Left ventricle myocardium inferior (tissue), 1 donor: Measurements from ENCODE around the gene CGB5. TPM values are rescaled to one million over a fixed set of nuclear protein-coding genes. Genes with fewer than 3 reads are reported as not detected.
"Not testable (repeated sequence)": the region's sequence is repeated elsewhere in the genome, so short reads cannot be mapped to it uniquely, and the experiment has no call there.

ENCODE experiments used
- DNase-seq: peaks from one replicate; pipeline ENCODE4 v3.0.0-alpha.2; 2020
- H3K27ac ChIP-seq: fragments of 200-600 bp; replicated peaks from 2 replicates; pipeline ENCODE4 v1.8.0; 2021
- H3K27me3 ChIP-seq: fragments of 200-600 bp; 2 replicates; pipeline ENCODE4 v1.8.0; 2021; ENCODE audit warnings: low read depth
- H3K36me3 ChIP-seq: fragments of 200-600 bp; 2 replicates; pipeline ENCODE4 v1.8.0; 2021
- H3K4me1 ChIP-seq: fragments of 200-600 bp; 2 replicates; pipeline ENCODE4 v1.8.0; 2021
- H3K4me3 ChIP-seq: fragments of 200-600 bp; 2 replicates; pipeline ENCODE4 v1.8.0; 2021; ENCODE audit warnings: mild to moderate bottlenecking, moderate library complexity
- H3K9me3 ChIP-seq: fragments of 200-600 bp; replicated peaks from 2 replicates; pipeline ENCODE4 v1.8.0; 2021
- intact Hi-C: fragments of 100-400 bp; cut with micrococcal nuclease; formaldehyde crosslinking; loops from one replicate; pipeline ENCODE4 v1.11.0; 2022
- total RNA-seq: library from RNA; stranded (reverse); fragmentation: NEBNext Ultra II Directional; extraction: Animal tissue kit (Norgen Biotek cat#: 25700); gene quantifications from one replicate; pipeline ENCODE4 v1.2.1, GENCODE V29; 2021
- TF ChIP-seq, protein P1 (sequence below): fragments of 200-600 bp; IDR thresholded peaks from 2 replicates; pipeline ENCODE4 v1.8.0; 2021; ENCODE audit warnings: antibody characterized with exemption, mild to moderate bottlenecking, borderline replicate concordance
- donor health status: DM: no; HTN: yes; CAD: no; lungs with severe emphysema.

Gene CGB5
- total RNA-seq, 1 donor from 2014 or later, result not detected

- H3K9me3 ChIP-seq, result not testable (repeated sequence)
Measured at GRCh38 chr19:49050376-49051033, 6.9 kb downstream of the CGB5 start.

GRCh38 chr19:49056101-49056901 lies 12.7 kb downstream of the CGB5 start:
- intact Hi-C loops, result no loop called here
- peaks cover 22% of the 10 kb centered on the region for H3K4me1 ChIP-seq
- H3K27me3 ChIP-seq, result peaks cover 38% of the 10 kb centered on the region

More at GRCh38 chr19:49050376-49051033, 6.9 kb downstream of the CGB5 start:
- H3K4me1 ChIP-seq, H3K27me3 ChIP-seq, intact Hi-C loops, H3K27ac ChIP-seq, H3K4me3 ChIP-seq, DNase-seq, H3K36me3 ChIP-seq: not testable (repeated sequence)

GRCh38 chr19:49056902-49057596 lies 13.4 kb downstream of the CGB5 start:
- peaks cover 45% of the 10 kb centered on the region for H3K27me3 ChIP-seq
- H3K4me1 ChIP-seq, result peaks cover 22% of the 10 kb centered on the region
- H3K4me3 ChIP-seq, result peak overlapping the region; percentile 72
- H3K9me3 ChIP-seq, DNase-seq, intact Hi-C loops, H3K36me3 ChIP-seq, H3K27ac ChIP-seq: not testable (repeated sequence)

More at GRCh38 chr19:49056101-49056901, 12.7 kb downstream of the CGB5 start:
- DNase-seq, result peak; percentile 55
- Histone ChIP-seq H3K4me3 (peak overlapping the region; percentile 72), H3K36me3 (no peaks in the 10 kb centered on the region), H3K27ac (no peak overlapping the region), H3K9me3 (no peaks in the 10 kb centered on the region)
- TF ChIP-seq, protein P1, sequence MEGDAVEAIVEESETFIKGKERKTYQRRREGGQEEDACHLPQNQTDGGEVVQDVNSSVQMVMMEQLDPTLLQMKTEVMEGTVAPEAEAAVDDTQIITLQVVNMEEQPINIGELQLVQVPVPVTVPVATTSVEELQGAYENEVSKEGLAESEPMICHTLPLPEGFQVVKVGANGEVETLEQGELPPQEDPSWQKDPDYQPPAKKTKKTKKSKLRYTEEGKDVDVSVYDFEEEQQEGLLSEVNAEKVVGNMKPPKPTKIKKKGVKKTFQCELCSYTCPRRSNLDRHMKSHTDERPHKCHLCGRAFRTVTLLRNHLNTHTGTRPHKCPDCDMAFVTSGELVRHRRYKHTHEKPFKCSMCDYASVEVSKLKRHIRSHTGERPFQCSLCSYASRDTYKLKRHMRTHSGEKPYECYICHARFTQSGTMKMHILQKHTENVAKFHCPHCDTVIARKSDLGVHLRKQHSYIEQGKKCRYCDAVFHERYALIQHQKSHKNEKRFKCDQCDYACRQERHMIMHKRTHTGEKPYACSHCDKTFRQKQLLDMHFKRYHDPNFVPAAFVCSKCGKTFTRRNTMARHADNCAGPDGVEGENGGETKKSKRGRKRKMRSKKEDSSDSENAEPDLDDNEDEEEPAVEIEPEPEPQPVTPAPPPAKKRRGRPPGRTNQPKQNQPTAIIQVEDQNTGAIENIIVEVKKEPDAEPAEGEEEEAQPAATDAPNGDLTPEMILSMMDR, result peak; percentile 56

- DNase-seq, result peak; percentile 78
- TF ChIP-seq, protein P1, result no peak
- Histone ChIP-seq H3K4me3 (peak within 1 kb of the TSS; percentile 72), H3K27ac (no peak within 1 kb of the TSS), H3K27me3 (peaks cover 52% of the 10 kb centered on the region), H3K9me3 (no peaks in the 10 kb centered on the region), H3K4me1 (peaks cover 22% of the 10 kb centered on the region), H3K36me3 (no peaks in the 10 kb centered on the region)
- intact Hi-C loops, result no loop called here
Measured at GRCh38 chr19:49057636-49058234, 14.1 kb downstream of the CGB5 start, which contains the start of gene CGB7. TSS of gene CGB7 (minus strand) at chr19:49057749. CDS start at chr19:49055375, 2,374 bp downstream.

DNA sequence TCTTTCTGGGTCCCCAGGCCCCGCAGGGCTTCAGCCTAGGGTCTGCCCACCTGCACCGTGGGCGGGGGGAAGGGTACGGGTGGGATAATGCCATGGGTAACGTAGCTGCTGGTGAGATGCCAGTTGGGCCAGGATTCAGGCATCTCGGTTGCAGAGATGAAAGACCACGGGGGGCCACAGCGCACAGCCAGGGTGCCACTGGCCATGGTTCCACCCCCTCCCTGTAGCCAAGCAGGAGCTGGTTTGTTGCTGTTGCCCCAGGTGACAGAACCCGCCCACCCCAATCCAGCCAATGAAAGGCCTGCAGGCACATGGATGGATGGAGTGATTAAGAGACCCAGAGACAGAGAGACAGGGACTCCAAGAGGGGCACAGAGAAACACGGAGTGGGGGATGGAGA lies 14.9 kb downstream of the CGB5 start:
- H3K27me3 ChIP-seq, result peaks cover 60% of the 10 kb centered on the region
- no peak overlapping the region for H3K27ac ChIP-seq
- intact Hi-C loops, result no loop called here
- peaks cover 22% of the 10 kb centered on the region for H3K4me1 ChIP-seq
- no peak for DNase-seq
- H3K9me3 ChIP-seq, result no peaks in the 10 kb centered on the region
- TF ChIP-seq, protein P1, result no peak
- H3K36me3 ChIP-seq, result no peaks in the 10 kb centered on the region
- H3K4me3 ChIP-seq, result no peak overlapping the region

GRCh38 chr19:49059053-49059452 lies 15.4 kb downstream of the CGB5 start:
- intact Hi-C loops, result no loop called here
- Histone ChIP-seq H3K27me3 (peaks cover 65% of the 10 kb centered on the region), H3K4me1 (peaks cover 22% of the 10 kb centered on the region), H3K9me3 (no peaks in the 10 kb centered on the region), H3K27ac (no peak overlapping the region), H3K4me3 (no peak overlapping the region), H3K36me3 (no peaks in the 10 kb centered on the region)
- DNase-seq, result no peak
- TF ChIP-seq, protein P1, result no peak
